Urinary bladder (tissue), 4 donors: ENCODE measurements around the gene ZCCHC14. TPM values are rescaled to one million over a fixed set of nuclear protein-coding genes. Genes with fewer than 3 reads are reported as not detected.
"Not testable (repeated sequence)": the region's sequence is repeated elsewhere in the genome, so short reads cannot be mapped to it uniquely, and the experiment has no call there.

Source experiments
- DNase-seq: peaks from one replicate; pipeline ENCODE4 v3.0.0-alpha.2; 2015; ENCODE audit errors: extremely low spot score
- H3K27ac ChIP-seq: one replicate; pipeline ENCODE4 v1.5.1; 2013; ENCODE audit warnings: low read depth, mild to moderate bottlenecking, moderate library complexity
- H3K36me3 ChIP-seq: one replicate; pipeline ENCODE4 v1.6.1; 2013; ENCODE audit warnings: mild to moderate bottlenecking, moderate library complexity; ENCODE audit not compliant: insufficient read depth
- H3K4me1 ChIP-seq: one replicate; pipeline ENCODE4 v1.6.1; 2013; ENCODE audit warnings: mild to moderate bottlenecking, moderate library complexity; ENCODE audit not compliant: insufficient read depth
- H3K4me3 ChIP-seq: one replicate; pipeline ENCODE4 v1.5.1; 2013; ENCODE audit warnings: low read depth, low read length
- WGBS: extraction: QIAGEN DNeasy Blood & Tissue Kit; methylation state at CpG from one replicate; pipeline ENCODE4 v1.1.7; 2013; 5-methylcytosine and 5-hydroxymethylcytosine counted together
- polyA plus RNA-seq: library from polyadenylated mRNA; stranded (reverse); fragments of 200-250 nt; gene quantifications from one replicate; pipeline ENCODE4 v1.2.3, GENCODE V29; 2013
- total RNA-seq: library from RNA; depleted of rRNA; stranded (reverse); fragments of >200 nt; gene quantifications from one replicate; pipeline ENCODE4 v1.2.3, GENCODE V29; 2014
- donor health status: healthy with polysubstance abuse.
- donor health status: healthy.

The ZCCHC14 gene
- total and polyA plus RNA-seq, 2 donors, result 16.6 to 36.1 TPM

- WGBS, result 68% methylated on average over 9 of the region's 9 CpGs
- Histone ChIP-seq H3K27ac (no peak overlapping the region), H3K36me3 (no peaks in the 10 kb centered on the region), H3K4me3 (no peak overlapping the region), H3K4me1 (no peaks in the 10 kb centered on the region)
- no peak for DNase-seq
Observed at GRCh38 chr16:87498324-87499188, 5.7 kb upstream of the ZCCHC14 start.

GRCh38 chr16:87497767-87498290, 5.0 kb upstream of the ZCCHC14 start:
- not testable (repeated sequence) for H3K4me1 ChIP-seq, DNase-seq
- 93% methylated on average over 12 of the region's 12 CpGs for WGBS

GRCh38 chr16:87497023-87497766, 4.4 kb upstream of the ZCCHC14 start:
- not testable (repeated sequence) for H3K4me1 ChIP-seq, DNase-seq, H3K27ac ChIP-seq, H3K36me3 ChIP-seq, H3K4me3 ChIP-seq
- 80% methylated on average over 18 of the region's 18 CpGs for WGBS

More at GRCh38 chr16:87497767-87498290, 5.0 kb upstream of the ZCCHC14 start:
- not testable (repeated sequence) for H3K4me3 ChIP-seq, H3K27ac ChIP-seq, H3K36me3 ChIP-seq

GRCh38 chr16:87496447-87496801, 3.6 kb upstream of the ZCCHC14 start:
- H3K4me3 ChIP-seq, result no peak overlapping the region
- WGBS, result 82% methylated on average over 2 of the region's 2 CpGs

GRCh38 chr16:87495578-87496446, 3.0 kb upstream of the ZCCHC14 start:
- Histone ChIP-seq H3K36me3 (no peaks in the 10 kb centered on the region), H3K27ac (no peak overlapping the region), H3K4me3 (no peak overlapping the region), H3K4me1 (peaks cover 4% of the 10 kb centered on the region)
- no peak for DNase-seq
- WGBS, result 71% methylated on average over 17 of the region's 17 CpGs

More at GRCh38 chr16:87496447-87496801, 3.6 kb upstream of the ZCCHC14 start:
- Histone ChIP-seq H3K27ac (no peak overlapping the region), H3K4me1 (peaks cover 4% of the 10 kb centered on the region), H3K36me3 (no peaks in the 10 kb centered on the region)
- no peak for DNase-seq

GRCh38 chr16:87493608-87494280, 920 bp upstream of the ZCCHC14 start:
- Histone ChIP-seq H3K36me3 (no peaks in the 10 kb centered on the region), H3K4me3 (peak overlapping the region; percentile 47), H3K4me1 (peaks cover 4% of the 10 kb centered on the region), H3K27ac (no peak overlapping the region)
- 38% methylated on average over 23 of the region's 23 CpGs for WGBS
- DNase-seq, result no peak

GRCh38 chr16:87492291-87492630, 563 bp downstream of the ZCCHC14 start:
- 1% methylated on average over 68 of the region's 74 CpGs for WGBS
- Histone ChIP-seq H3K27ac (peak overlapping the region; percentile 76), H3K4me1 (peaks cover 4% of the 10 kb centered on the region), H3K4me3 (peak overlapping the region; percentile 91), H3K36me3 (no peaks in the 10 kb centered on the region)
- DNase-seq, result no peak

- no peak for DNase-seq
- WGBS, result 8% methylated on average over 80 of the region's 80 CpGs
Observed at GRCh38 chr16:87491522-87492290, 1.1 kb downstream of the ZCCHC14 start.

GRCh38 chr16:87490799-87491521, 1.9 kb downstream of the ZCCHC14 start:
- 31% methylated on average over 45 of the region's 45 CpGs for WGBS
- H3K27ac ChIP-seq, H3K36me3 ChIP-seq, H3K4me1 ChIP-seq, DNase-seq: not testable (repeated sequence)
- H3K4me3 ChIP-seq, result peak overlapping the region; percentile 91

More at GRCh38 chr16:87491522-87492290, 1.1 kb downstream of the ZCCHC14 start:
- peak overlapping the region; percentile 16 for H3K27ac ChIP-seq
- H3K4me3 ChIP-seq, result peak overlapping the region; percentile 91
- no peaks in the 10 kb centered on the region for H3K36me3 ChIP-seq
- H3K4me1 ChIP-seq, result peaks cover 4% of the 10 kb centered on the region

GRCh38 chr16:87490096-87490798, 2.6 kb downstream of the ZCCHC14 start:
- 13% methylated on average over 16 of the region's 16 CpGs for WGBS

GRCh38 chr16:87489434-87490045, 3.3 kb downstream of the ZCCHC14 start:
- Histone ChIP-seq H3K4me3 (peak overlapping the region; percentile 22), H3K36me3 (no peaks in the 10 kb centered on the region), H3K27ac (no peak overlapping the region), H3K4me1 (peaks cover 4% of the 10 kb centered on the region)
- no peak for DNase-seq
- 60% methylated on average over 6 of the region's 6 CpGs for WGBS

More at GRCh38 chr16:87490096-87490798, 2.6 kb downstream of the ZCCHC14 start:
- H3K4me1 ChIP-seq, result peaks cover 4% of the 10 kb centered on the region
- DNase-seq, result no peak
- peak overlapping the region; percentile 91 for H3K4me3 ChIP-seq
- H3K36me3 ChIP-seq, result no peaks in the 10 kb centered on the region
- no peak overlapping the region for H3K27ac ChIP-seq
